ENCODE data around the gene AGPAT1. TPM values are rescaled to one million over a fixed set of nuclear protein-coding genes. Genes with fewer than 3 reads are reported as not detected.

The AGPAT1 gene
- total and polyA plus RNA-seq, 2 of the 13 experiments (the other 11 are each of a cell fraction or from before 2014, with no cell fraction given): 51.3 to 139 TPM

DNA sequence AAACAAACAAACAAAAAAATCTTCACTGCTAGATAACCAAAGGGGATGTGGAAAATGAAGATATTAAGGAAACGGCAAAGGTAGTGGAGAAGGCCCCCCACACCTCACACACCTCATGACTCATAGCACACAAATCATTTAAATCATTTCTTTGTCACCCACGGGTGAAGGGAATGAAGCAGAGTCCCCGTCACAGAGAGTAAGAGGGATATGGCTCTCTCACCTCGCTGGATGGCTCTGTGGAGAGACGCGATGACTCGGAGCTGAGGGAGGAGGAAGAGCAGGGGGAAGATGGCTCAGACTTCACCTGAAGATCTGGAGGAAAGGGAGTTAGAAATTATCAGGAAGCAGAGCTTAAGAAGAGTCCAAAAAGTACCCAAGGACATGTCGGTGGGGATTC lies 49.0 kb downstream of the AGPAT1 start:
- no peak overlapping the region for H3K27ac ChIP-seq (ENCODE audit: extremely low read length, insufficient read depth, low read length)
- peaks cover 25% of the 10 kb centered on the region for H3K79me2 ChIP-seq (ENCODE audit: insufficient read depth, low read length)
- FAIRE-seq: no peak
- no peak overlapping the region for H2AFZ ChIP-seq (ENCODE audit: low read length)
- intact Hi-C loops (cut with micrococcal nuclease; ENCODE audit: unreplicated experiment): no loop called here
- TF ChIP-seq ZFP90 (CRISPR knock-in tag; IDR thresholded peaks at IDR 0.05; ENCODE audit: borderline replicate concordance) (0 out of 2 replicates have a peak, but pooled peaks have one; percentile 1), PHF8 (CRISPR knock-in tag; IDR thresholded peaks at IDR 0.05) (peak; percentile 4; the same call in 1 of the 2 replicates)
- TF ChIP-seq, protein P1, sequence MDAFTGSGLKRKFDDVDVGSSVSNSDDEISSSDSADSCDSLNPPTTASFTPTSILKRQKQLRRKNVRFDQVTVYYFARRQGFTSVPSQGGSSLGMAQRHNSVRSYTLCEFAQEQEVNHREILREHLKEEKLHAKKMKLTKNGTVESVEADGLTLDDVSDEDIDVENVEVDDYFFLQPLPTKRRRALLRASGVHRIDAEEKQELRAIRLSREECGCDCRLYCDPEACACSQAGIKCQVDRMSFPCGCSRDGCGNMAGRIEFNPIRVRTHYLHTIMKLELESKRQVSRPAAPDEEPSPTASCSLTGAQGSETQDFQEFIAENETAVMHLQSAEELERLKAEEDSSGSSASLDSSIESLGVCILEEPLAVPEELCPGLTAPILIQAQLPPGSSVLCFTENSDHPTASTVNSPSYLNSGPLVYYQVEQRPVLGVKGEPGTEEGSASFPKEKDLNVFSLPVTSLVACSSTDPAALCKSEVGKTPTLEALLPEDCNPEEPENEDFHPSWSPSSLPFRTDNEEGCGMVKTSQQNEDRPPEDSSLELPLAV (CRISPR knock-in tag; conservative IDR thresholded peaks at IDR 0.05; ENCODE audit: low read depth): no peak
- TF ChIP-seq, protein P2, sequence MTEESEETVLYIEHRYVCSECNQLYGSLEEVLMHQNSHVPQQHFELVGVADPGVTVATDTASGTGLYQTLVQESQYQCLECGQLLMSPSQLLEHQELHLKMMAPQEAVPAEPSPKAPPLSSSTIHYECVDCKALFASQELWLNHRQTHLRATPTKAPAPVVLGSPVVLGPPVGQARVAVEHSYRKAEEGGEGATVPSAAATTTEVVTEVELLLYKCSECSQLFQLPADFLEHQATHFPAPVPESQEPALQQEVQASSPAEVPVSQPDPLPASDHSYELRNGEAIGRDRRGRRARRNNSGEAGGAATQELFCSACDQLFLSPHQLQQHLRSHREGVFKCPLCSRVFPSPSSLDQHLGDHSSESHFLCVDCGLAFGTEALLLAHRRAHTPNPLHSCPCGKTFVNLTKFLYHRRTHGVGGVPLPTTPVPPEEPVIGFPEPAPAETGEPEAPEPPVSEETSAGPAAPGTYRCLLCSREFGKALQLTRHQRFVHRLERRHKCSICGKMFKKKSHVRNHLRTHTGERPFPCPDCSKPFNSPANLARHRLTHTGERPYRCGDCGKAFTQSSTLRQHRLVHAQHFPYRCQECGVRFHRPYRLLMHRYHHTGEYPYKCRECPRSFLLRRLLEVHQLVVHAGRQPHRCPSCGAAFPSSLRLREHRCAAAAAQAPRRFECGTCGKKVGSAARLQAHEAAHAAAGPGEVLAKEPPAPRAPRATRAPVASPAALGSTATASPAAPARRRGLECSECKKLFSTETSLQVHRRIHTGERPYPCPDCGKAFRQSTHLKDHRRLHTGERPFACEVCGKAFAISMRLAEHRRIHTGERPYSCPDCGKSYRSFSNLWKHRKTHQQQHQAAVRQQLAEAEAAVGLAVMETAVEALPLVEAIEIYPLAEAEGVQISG (CRISPR knock-in tag; IDR thresholded peaks at IDR 0.05): no peak
- POLR2A ChIA-PET: interaction anchor here (1.6 to 4.4 kb wide), 2 partner anchors 26 to 50 kb away, joined by 29 to 35 read pairs; partner anchors contain the start of genes AGPAT1 and PRRT1
- H4K20me1 ChIP-seq (ENCODE audit: insufficient read depth, low read length): no peaks in the 10 kb centered on the region
- no peaks in the 10 kb centered on the region; a peak in 1 of 5 replicates for H3K27me3 ChIP-seq (ENCODE audit: control insufficient read depth in 1 of 2, insufficient read depth in 2 of 2, low read length in 2 of 2)
- no peaks in the 10 kb centered on the region for H3K9me3 ChIP-seq (ENCODE audit: low read length)
- CTCF ChIA-PET (ENCODE audit: low intra/inter-chr PET ratio, low total read pairs): no interaction called here
- BruUV-seq (replicated peaks): no TSS peak
- H3K4me2 ChIP-seq (ENCODE audit: low read depth, low read length): peak overlapping the region; percentile 93
- peak overlapping the region; percentile 86 for H3K9ac ChIP-seq (ENCODE audit: insufficient read depth, low read depth, low read length)
- H3K4me3 ChIP-seq (replicated peaks in 1 of 3; ENCODE audit: insufficient read depth in 1 of 3, low read depth in 2 of 3, low read length in 3 of 3): peak overlapping the region; percentile 95 to 100 (median 99)
- WGBS (ENCODE audit: low lambda C conversion rate): 78% methylated on average over 8 of the region's 8 CpGs
- H3K36me3 ChIP-seq (replicated peaks in 1 of 2; ENCODE audit: control insufficient read depth in 1 of 2, insufficient read depth in 2 of 2, low read length in 2 of 2): peaks cover 2 to 29% of the 10 kb centered on the region in 2 experiments; a peak in 4 of 5 replicates
- no peak for DNase-seq (ENCODE audit: low spot score)
- no peak for ATAC-seq
- in situ Hi-C loops (cut with HindIII; ENCODE audit: extremely low pct_ligation_motif_present, low pct_unique_long_range_greater_than_20kb): no loop called here
- H3K4me1 ChIP-seq (ENCODE audit: insufficient read depth, low read length): peaks cover 33% of the 10 kb centered on the region
